ENCODE measurements around the gene KRT78. TPM values are rescaled to one million over a fixed set of nuclear protein-coding genes. Genes with fewer than 3 reads are reported as not detected.
A peak's percentile ranks its signal among the peaks of the same experiment; 100 is the strongest.

KRT78 gene
- total and polyA plus RNA-seq, 9 of the 15 experiments (the other 6 are each of a cell fraction or from before 2014, with no cell fraction given), result not detected

- TF ChIP-seq HLTF (IDR thresholded peaks at IDR 0.05), result peak; percentile 81; the same call in 1 of the 2 replicates
- no peak; the same call in 1 of the 2 replicates for TF ChIP-seq TEAD4 (IDR thresholded peaks at IDR 0.05; ENCODE audit: low read length)
- TF ChIP-seq TEAD4 (CRISPR knock-in tag; IDR thresholded peaks at IDR 0.05; ENCODE audit: borderline replicate concordance), result no peak
- no peak for TF ChIP-seq FOXK2 (conservative IDR thresholded peaks at IDR 0.05 in 1 of 2, IDR thresholded peaks at IDR 0.05 in 1 of 2; ENCODE audit: low read depth in 2 of 2)
- TF ChIP-seq ZNF324 (CRISPR knock-in tag; IDR thresholded peaks at IDR 0.05), result no peak
- TF ChIP-seq HCFC1 (IDR thresholded peaks at IDR 0.05; ENCODE audit: low read depth, low read length), result peak; percentile 59
- 0 out of 2 replicates have a peak, but pooled peaks have one; percentile 8 for TF ChIP-seq HDAC2 (IDR thresholded peaks at IDR 0.05)
- TF ChIP-seq OTX1 (CRISPR knock-in tag; IDR thresholded peaks at IDR 0.05), result peak; percentile 33; the same call in 1 of the 2 replicates
- TF ChIP-seq ZBTB33 (CRISPR knock-in tag; IDR thresholded peaks at IDR 0.05), result peak; percentile 61; the same call in 1 of the 2 replicates
- TF ChIP-seq GABPB2 (CRISPR knock-in tag; conservative IDR thresholded peaks at IDR 0.05), result no peak
- TF ChIP-seq PHTF2 (CRISPR knock-in tag; IDR thresholded peaks at IDR 0.05), result no peak
- no peak for TF ChIP-seq MEIS2 (IDR thresholded peaks at IDR 0.05; ENCODE audit: partially characterized antibody)
- peak; percentile 36; the same call in 1 of the 2 replicates for TF ChIP-seq ZNF766 (CRISPR knock-in tag; conservative IDR thresholded peaks at IDR 0.05)
- 0 out of 2 replicates have a peak, but pooled peaks have one; percentile 17 for TF ChIP-seq TRIM28 (IDR thresholded peaks at IDR 0.05)
- no peak for TF ChIP-seq TAF7 (tag; IDR thresholded peaks at IDR 0.05)
- no peak for TF ChIP-seq ZNF778 (CRISPR knock-in tag; IDR thresholded peaks at IDR 0.05)
- TF ChIP-seq ZNF408 (CRISPR knock-in tag; IDR thresholded peaks at IDR 0.05; ENCODE audit: low read depth), result no peak
- no peak for TF ChIP-seq CREB3L1 (IDR thresholded peaks at IDR 0.05; ENCODE audit: borderline replicate concordance, low read depth)
- TF ChIP-seq CTBP1 (IDR thresholded peaks at IDR 0.05; ENCODE audit: borderline replicate concordance), result peak; percentile 57; the same call in 1 of the 2 replicates
- TF ChIP-seq MTA1 (IDR thresholded peaks at IDR 0.05; ENCODE audit: borderline replicate concordance), result no peak
- TF ChIP-seq ZNF583 (CRISPR knock-in tag; IDR thresholded peaks at IDR 0.05), result peak; percentile 45; the same call in 1 of the 2 replicates
- TF ChIP-seq CBFB (CRISPR knock-in tag; IDR thresholded peaks at IDR 0.05), result peak; percentile 71; the same call in 1 of the 2 replicates
- TF ChIP-seq ELF2 (CRISPR knock-in tag; IDR thresholded peaks at IDR 0.05), result no peak
- no peak; a peak in 1 of 3 replicates for TF ChIP-seq CBX3 (IDR thresholded peaks at IDR 0.05; ENCODE audit: borderline replicate concordance in 1 of 2, low read length in 2 of 2)
- 0 out of 2 replicates have a peak, but pooled peaks have one; percentile 36 for TF ChIP-seq E2F3 (CRISPR knock-in tag; IDR thresholded peaks at IDR 0.05)
- peak; percentile 23 for TF ChIP-seq CCNT2 (IDR thresholded peaks at IDR 0.05; ENCODE audit: borderline replicate concordance, extremely low read depth, insufficient read length, low read depth, low read length)
- TF ChIP-seq ZSCAN29 (IDR thresholded peaks at IDR 0.05), result no peak
- no peak for TF ChIP-seq NCOA4 (IDR thresholded peaks at IDR 0.05; ENCODE audit: partially characterized antibody)
Observed at GRCh38 chr12:52879394-52880351, 30.9 kb upstream of the KRT78 start (continued).

Measured in K562 (cell line).